HAP-1 (cell line): ENCODE data around the gene FRZB.
"Not testable (repeated sequence)": the region's sequence is repeated elsewhere in the genome, so short reads cannot be mapped to it uniquely, and the experiment has no call there.

Experiments used
- DNase-seq, 2 experiments: peaks; one replicate each; pipeline ENCODE4 v3.0.0-alpha.2; 2016 to 2020; ENCODE audit warnings: low spot score in 2 of 2
- H3K27me3 ChIP-seq: fragments of 250-450 bp; sonication (Bioruptor Pico); 2 replicates; pipeline ENCODE4 v1.5.1; 2020; ENCODE audit warnings: low read depth, mild to moderate bottlenecking, moderate library complexity
- H3K36me3 ChIP-seq: fragments of 250-450 bp; sonication (Bioruptor Pico); replicated peaks from 2 replicates; pipeline ENCODE4 v1.5.1; 2020; ENCODE audit warnings: mild to moderate bottlenecking
- H3K4me1 ChIP-seq: fragments of 250-450 bp; sonication (Bioruptor Pico); 2 replicates; pipeline ENCODE4 v1.5.1; 2020; ENCODE audit warnings: mild to moderate bottlenecking
- H3K4me3 ChIP-seq: fragments of 250-450 bp; sonication (Bioruptor Pico); 2 replicates; pipeline ENCODE4 v1.5.1; 2020; ENCODE audit warnings: mild to moderate bottlenecking, moderate library complexity
- H3K9me3 ChIP-seq: fragments of 250-450 bp; sonication (Bioruptor Pico); 2 replicates; pipeline ENCODE4 v1.5.1; 2020; ENCODE audit warnings: mild to moderate bottlenecking, moderate library complexity
- in situ Hi-C: fragments of 300-500 bp; cut with MboI; formaldehyde crosslinking; loops from 3 replicates; pipeline ENCODE4 v1.14.3; 2020; ENCODE audit warnings: low sequenced_read_pairs, inconsistent platforms, mixed read lengths

FRZB gene

DNA sequence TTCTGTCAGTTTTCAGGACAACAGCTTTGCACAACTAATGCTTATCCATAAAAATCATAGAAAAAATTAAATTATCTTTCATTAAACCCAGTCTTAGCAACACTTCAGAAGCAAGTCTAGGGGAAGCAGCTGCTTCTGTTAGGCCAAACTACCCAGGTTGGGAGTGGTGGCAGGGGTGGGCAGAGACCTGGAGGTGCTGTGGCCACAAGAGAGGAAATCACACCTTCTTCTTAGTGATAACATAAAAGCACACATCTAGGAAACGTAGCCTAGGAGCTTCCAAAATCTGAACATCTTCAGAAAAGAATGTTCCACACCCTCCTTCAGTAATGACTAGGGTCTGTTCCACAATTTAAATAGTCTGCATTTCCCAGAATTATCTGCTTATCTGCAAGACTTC, 32.3 kb upstream of the FRZB start:
- no peaks in the 10 kb centered on the region for H3K9me3 ChIP-seq
- no peaks in the 10 kb centered on the region for H3K27me3 ChIP-seq
- in situ Hi-C loops: no loop called here
- H3K4me3 ChIP-seq: no peak overlapping the region
- no peaks in the 10 kb centered on the region for H3K36me3 ChIP-seq
- H3K4me1 ChIP-seq: no peaks in the 10 kb centered on the region
- no peak for DNase-seq

GRCh38 chr2:182897137-182897536, 30.7 kb upstream of the FRZB start:
- H3K27me3 ChIP-seq: no peaks in the 10 kb centered on the region
- no peaks in the 10 kb centered on the region for H3K4me1 ChIP-seq
- in situ Hi-C loops: no loop called here
- no peak overlapping the region for H3K4me3 ChIP-seq
- no peaks in the 10 kb centered on the region for H3K36me3 ChIP-seq
- H3K9me3 ChIP-seq: no peaks in the 10 kb centered on the region
- no peak for DNase-seq

- H3K27me3 ChIP-seq: no peaks in the 10 kb centered on the region
- no peak overlapping the region for H3K4me3 ChIP-seq
- in situ Hi-C loops: no loop called here
- no peaks in the 10 kb centered on the region for H3K4me1 ChIP-seq
- H3K9me3 ChIP-seq: no peaks in the 10 kb centered on the region
- no peak for DNase-seq
- no peaks in the 10 kb centered on the region for H3K36me3 ChIP-seq
These were observed 29.4 kb upstream of the FRZB start for GRCh38 chr2:182895798-182896197.

- H3K36me3 ChIP-seq: no peaks in the 10 kb centered on the region
- no peak overlapping the region for H3K4me3 ChIP-seq
- in situ Hi-C loops: no loop called here
- no peaks in the 10 kb centered on the region for H3K27me3 ChIP-seq
- peaks cover 4% of the 10 kb centered on the region; the same call in 1 of the 2 replicates for H3K4me1 ChIP-seq
- no peak for DNase-seq
- no peaks in the 10 kb centered on the region for H3K9me3 ChIP-seq
These were observed 28.7 kb upstream of the FRZB start for GRCh38 chr2:182895169-182895568.

- Histone ChIP-seq H3K36me3 (no peaks in the 10 kb centered on the region), H3K4me3 (no peak overlapping the region), H3K27me3 (no peaks in the 10 kb centered on the region), H3K4me1 (peaks cover 4% of the 10 kb centered on the region; the same call in 1 of the 2 replicates), H3K9me3 (no peaks in the 10 kb centered on the region)
- in situ Hi-C loops: no loop called here
- no peak for DNase-seq
These were observed 27.7 kb upstream of the FRZB start for GRCh38 chr2:182894174-182894573.

DNA sequence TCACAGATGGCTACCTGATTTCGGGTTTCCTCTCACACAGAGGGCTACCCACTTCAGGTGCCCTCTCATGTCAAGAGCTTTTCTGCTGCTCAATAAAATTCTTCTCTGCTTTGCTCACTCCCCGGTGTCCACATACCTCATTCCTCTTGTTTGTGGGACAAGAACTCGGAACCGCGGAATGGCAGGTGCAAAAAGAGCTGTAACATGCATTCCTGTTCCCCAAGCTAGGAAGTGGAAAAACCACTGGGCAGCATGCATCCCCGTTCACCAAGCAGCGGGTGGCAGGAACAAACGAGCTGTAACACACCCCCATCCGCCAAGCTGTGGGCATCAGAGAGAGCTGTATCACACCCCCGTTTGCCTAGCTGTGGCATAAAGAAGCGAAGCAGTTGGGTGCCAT, 27.2 kb upstream of the FRZB start:
- in situ Hi-C loops: no loop called here
- no peak overlapping the region for H3K4me3 ChIP-seq
- H3K4me1 ChIP-seq: peaks cover 4% of the 10 kb centered on the region; the same call in 1 of the 2 replicates
- DNase-seq: no peak
- no peaks in the 10 kb centered on the region for H3K36me3 ChIP-seq
- no peaks in the 10 kb centered on the region for H3K9me3 ChIP-seq
- H3K27me3 ChIP-seq: no peaks in the 10 kb centered on the region

DNA sequence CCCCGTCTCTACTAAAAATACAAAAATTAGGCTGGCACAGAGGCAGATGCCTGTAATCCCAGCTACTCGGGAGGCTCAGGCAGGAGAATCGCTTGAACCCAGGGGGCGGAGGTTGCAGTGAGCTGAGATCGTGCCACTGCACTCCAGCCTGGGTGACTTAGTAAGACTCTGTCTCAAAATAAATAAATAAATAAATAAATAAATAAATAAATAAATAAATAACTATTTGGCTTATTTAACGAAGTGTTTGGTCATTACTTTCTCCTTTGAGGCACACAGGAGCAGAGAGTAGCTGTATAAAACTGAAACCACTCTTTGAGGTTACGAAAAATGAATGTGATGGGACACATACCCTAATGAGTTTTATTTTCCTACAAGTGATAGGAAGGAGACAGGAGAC, 26.6 kb upstream of the FRZB start:
- in situ Hi-C loops: not testable (repeated sequence)

GRCh38 chr2:182891611-182892010, 25.2 kb upstream of the FRZB start:
- H3K36me3 ChIP-seq: no peaks in the 10 kb centered on the region
- H3K9me3 ChIP-seq: no peaks in the 10 kb centered on the region
- DNase-seq: no peak
- in situ Hi-C loops: no loop called here
- peaks cover 4% of the 10 kb centered on the region; the same call in 1 of the 2 replicates for H3K4me1 ChIP-seq
- H3K27me3 ChIP-seq: no peaks in the 10 kb centered on the region
- no peak overlapping the region for H3K4me3 ChIP-seq

More for the DNA sequence above, 26.6 kb upstream of the FRZB start:
- DNase-seq, H3K4me3 ChIP-seq, H3K27me3 ChIP-seq, H3K4me1 ChIP-seq, H3K9me3 ChIP-seq, H3K36me3 ChIP-seq: not testable (repeated sequence)

- in situ Hi-C loops: no loop called here
- H3K4me1 ChIP-seq: peaks cover 4% of the 10 kb centered on the region; the same call in 1 of the 2 replicates
- no peaks in the 10 kb centered on the region for H3K36me3 ChIP-seq
- H3K4me3 ChIP-seq: no peak overlapping the region
- H3K27me3 ChIP-seq: no peaks in the 10 kb centered on the region
- no peaks in the 10 kb centered on the region for H3K9me3 ChIP-seq
- DNase-seq: no peak
These were observed 24.4 kb upstream of the FRZB start for GRCh38 chr2:182890773-182891378.

DNA sequence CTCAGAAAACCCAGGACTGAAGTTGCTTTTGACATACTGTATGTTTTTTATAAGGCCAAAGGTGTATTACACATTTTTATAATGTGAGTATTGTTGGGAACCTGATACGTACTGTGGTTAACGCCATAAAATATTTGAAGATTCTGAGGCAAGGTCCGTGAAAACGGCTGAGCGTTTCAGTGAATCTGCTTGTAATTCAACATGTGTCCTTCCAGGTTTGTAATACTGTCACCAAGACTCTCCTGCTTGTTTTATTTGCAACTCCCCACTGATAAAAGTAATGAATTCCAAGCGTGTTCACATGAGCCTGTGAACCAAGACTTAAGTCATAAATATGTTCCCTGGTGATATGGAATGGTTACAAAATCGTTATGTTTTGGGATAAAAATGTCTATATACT, 23.9 kb upstream of the FRZB start:
- no peak for DNase-seq
- no peak overlapping the region for H3K4me3 ChIP-seq
- no peaks in the 10 kb centered on the region for H3K27me3 ChIP-seq
- no peaks in the 10 kb centered on the region for H3K36me3 ChIP-seq
- H3K9me3 ChIP-seq: no peaks in the 10 kb centered on the region
- in situ Hi-C loops: no loop called here
- H3K4me1 ChIP-seq: peaks cover 4% of the 10 kb centered on the region; the same call in 1 of the 2 replicates

DNA sequence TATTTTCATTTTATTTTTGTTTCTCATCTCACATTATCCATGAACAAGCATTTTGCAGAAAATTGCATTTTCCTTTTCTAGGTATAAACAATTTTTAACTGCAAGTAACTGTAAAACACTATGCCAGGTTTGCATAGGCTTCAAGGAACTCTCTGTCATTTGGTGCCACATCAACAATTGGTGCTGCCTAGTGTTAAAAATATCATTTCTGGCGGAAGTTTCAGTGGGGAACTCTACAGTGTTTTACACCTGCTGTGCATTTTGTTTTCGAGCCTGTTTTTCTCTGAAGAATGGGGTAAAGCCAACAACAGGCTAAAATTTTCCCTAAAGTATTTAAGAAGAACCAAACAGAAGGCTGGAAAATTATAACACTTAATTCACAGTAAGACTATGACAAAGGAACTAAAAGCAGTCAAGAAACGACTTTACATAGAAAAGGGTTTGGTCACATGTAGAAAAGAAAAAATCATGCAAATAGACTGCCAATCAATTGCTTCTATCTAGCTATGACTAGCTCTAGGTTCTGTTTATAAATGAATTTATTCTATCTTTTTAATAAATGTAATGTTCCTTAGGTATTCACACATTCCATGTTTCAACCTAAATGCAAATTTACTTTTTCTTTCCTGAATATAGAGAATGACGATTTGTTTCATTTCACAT, 21.4 kb upstream of the FRZB start:
- in situ Hi-C loops: no loop called here
- peaks cover 4% of the 10 kb centered on the region; the same call in 1 of the 2 replicates for H3K4me1 ChIP-seq
- H3K9me3 ChIP-seq: no peaks in the 10 kb centered on the region
- no peaks in the 10 kb centered on the region for H3K36me3 ChIP-seq
- H3K27me3 ChIP-seq: no peaks in the 10 kb centered on the region
- no peak for DNase-seq
- H3K4me3 ChIP-seq: no peak overlapping the region

DNA sequence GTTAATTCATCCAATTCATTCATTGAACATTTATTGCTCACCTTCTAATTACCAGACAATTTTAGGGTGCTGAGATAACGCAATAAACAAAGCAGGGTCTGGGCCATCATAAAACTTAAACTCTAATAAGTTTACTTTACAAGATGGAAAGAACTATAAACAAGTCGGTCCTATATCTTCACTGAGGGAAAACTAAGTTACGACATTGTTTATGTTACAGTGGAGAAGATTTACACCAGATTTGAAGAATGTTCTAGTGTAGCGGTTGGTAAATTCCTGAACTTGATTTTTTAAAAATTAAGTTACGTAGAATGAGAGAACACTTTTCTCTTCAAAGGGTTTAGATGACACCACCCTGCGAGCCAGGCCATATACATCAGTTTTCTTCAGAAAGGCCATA, 20.7 kb upstream of the FRZB start:
- Histone ChIP-seq H3K4me3 (no peak overlapping the region), H3K36me3 (no peaks in the 10 kb centered on the region), H3K9me3 (no peaks in the 10 kb centered on the region), H3K27me3 (no peaks in the 10 kb centered on the region), H3K4me1 (peaks cover 4% of the 10 kb centered on the region; the same call in 1 of the 2 replicates)
- in situ Hi-C loops: no loop called here
- no peak for DNase-seq

- Histone ChIP-seq H3K4me1 (peaks cover 4% of the 10 kb centered on the region; the same call in 1 of the 2 replicates), H3K27me3 (no peaks in the 10 kb centered on the region), H3K36me3 (no peaks in the 10 kb centered on the region), H3K4me3 (no peak overlapping the region), H3K9me3 (no peaks in the 10 kb centered on the region)
- in situ Hi-C loops: no loop called here
- no peak for DNase-seq
These were observed 19.3 kb upstream of the FRZB start for GRCh38 chr2:182885771-182886170.

DNA sequence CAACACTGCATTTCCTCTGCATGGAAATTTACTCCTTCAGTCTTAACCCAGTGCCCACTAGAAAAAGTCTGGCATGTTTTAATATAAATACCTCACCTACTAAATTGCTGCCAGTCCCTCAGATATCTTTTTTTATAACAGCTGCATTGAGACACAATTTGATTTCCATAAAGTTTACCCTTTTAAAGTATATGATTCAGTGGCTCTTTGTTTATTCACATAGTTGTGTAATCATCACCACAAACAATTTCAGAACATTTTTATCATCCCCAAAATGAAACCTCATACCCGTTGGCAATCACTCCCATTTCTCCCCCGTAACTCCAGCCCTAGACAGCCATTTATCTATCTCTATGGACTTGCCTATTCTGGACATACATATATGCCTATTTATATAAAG, 17.0 kb upstream of the FRZB start:
- Histone ChIP-seq H3K27me3 (no peaks in the 10 kb centered on the region), H3K4me3 (no peak overlapping the region), H3K9me3 (no peaks in the 10 kb centered on the region), H3K4me1 (no peaks in the 10 kb centered on the region), H3K36me3 (no peaks in the 10 kb centered on the region)
- in situ Hi-C loops: no loop called here
- no peak for DNase-seq
